SK-N-SH treated with all-trans-retinoic acid at 6 μM for 48 hours (cell line): ENCODE data around the gene CEACAM4.

Experiments
- CSDC2 ChIP-seq: fragments of 250-450 bp; sonication (Bioruptor Pico); IDR thresholded peaks from 2 replicates; pipeline ENCODE4 v1.5.0; 2020; ENCODE audit warnings: mild to moderate bottlenecking, moderate library complexity
- GLIS3 ChIP-seq: fragments of 250-450 bp; sonication (Bioruptor Pico); IDR thresholded peaks from 2 replicates; pipeline ENCODE4 v1.5.0; 2020; ENCODE audit warnings: mild to moderate bottlenecking, moderate library complexity
- TOX ChIP-seq: fragments of 250-450 bp; sonication (Bioruptor Pico); IDR thresholded peaks from 2 replicates; pipeline ENCODE4 v1.8.0; 2021; ENCODE audit warnings: mild to moderate bottlenecking, moderate library complexity, borderline replicate concordance
- ZNF70 ChIP-seq: fragments of 450-650 bp; formaldehyde crosslinking; IDR thresholded peaks from 2 replicates; pipeline ENCODE4 v1.5.0; 2020; ENCODE audit warnings: mild to moderate bottlenecking, moderate library complexity
- TF ChIP-seq, protein P1 (sequence below): fragments of 250-450 bp; sonication (Bioruptor Pico); IDR thresholded peaks from 2 replicates; pipeline ENCODE4 v1.5.0; 2020; ENCODE audit warnings: mild to moderate bottlenecking, moderate library complexity

DNA sequence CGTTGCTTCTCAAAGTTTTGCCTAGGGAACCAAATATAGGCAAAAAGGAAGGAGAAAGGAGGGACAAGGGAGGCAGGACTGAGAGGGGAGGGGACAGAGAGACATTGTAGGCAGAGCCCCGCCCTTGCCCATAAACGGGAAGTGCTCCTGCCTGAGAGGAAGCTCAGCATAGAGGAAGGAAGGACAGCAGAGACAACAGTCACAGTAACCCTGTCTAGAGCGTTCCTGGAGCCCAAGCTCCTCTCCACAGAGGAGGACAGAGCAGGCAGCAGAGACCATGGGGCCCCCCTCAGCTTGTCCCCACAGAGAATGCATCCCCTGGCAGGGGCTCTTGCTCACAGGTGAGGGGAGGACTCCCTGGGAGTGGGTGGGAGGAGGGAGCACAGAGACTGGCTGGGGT lies 50.9 kb downstream of the CEACAM4 start, which contains the start of gene CEACAM21:
- TF ChIP-seq, protein P1, sequence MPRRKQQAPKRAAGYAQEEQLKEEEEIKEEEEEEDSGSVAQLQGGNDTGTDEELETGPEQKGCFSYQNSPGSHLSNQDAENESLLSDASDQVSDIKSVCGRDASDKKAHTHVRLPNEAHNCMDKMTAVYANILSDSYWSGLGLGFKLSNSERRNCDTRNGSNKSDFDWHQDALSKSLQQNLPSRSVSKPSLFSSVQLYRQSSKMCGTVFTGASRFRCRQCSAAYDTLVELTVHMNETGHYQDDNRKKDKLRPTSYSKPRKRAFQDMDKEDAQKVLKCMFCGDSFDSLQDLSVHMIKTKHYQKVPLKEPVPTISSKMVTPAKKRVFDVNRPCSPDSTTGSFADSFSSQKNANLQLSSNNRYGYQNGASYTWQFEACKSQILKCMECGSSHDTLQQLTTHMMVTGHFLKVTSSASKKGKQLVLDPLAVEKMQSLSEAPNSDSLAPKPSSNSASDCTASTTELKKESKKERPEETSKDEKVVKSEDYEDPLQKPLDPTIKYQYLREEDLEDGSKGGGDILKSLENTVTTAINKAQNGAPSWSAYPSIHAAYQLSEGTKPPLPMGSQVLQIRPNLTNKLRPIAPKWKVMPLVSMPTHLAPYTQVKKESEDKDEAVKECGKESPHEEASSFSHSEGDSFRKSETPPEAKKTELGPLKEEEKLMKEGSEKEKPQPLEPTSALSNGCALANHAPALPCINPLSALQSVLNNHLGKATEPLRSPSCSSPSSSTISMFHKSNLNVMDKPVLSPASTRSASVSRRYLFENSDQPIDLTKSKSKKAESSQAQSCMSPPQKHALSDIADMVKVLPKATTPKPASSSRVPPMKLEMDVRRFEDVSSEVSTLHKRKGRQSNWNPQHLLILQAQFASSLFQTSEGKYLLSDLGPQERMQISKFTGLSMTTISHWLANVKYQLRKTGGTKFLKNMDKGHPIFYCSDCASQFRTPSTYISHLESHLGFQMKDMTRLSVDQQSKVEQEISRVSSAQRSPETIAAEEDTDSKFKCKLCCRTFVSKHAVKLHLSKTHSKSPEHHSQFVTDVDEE, result no peak
- TF ChIP-seq ZNF70 (CRISPR knock-in tag) (no peak), CSDC2 (CRISPR knock-in tag) (no peak), TOX (no peak), GLIS3 (CRISPR knock-in tag) (no peak)
